ENCODE results near the gene ANTXRL. TPM values are rescaled to one million over a fixed set of nuclear protein-coding genes. Genes with fewer than 3 reads are reported as not detected.

The ANTXRL gene
- total and polyA plus RNA-seq, 2 of the 8 experiments (the other 6 are each of a cell fraction or from before 2014, with no cell fraction given), result not detected

- no peak overlapping the region for H3K27ac ChIP-seq (ENCODE audit: low read depth, low read length)
- H3K4me3 ChIP-seq (ENCODE audit: extremely low read depth in 1 of 4, insufficient read depth in 2 of 4, low read depth in 3 of 4, low read length in 4 of 4), result no peak overlapping the region
- H3K18ac ChIP-seq (ENCODE audit: extremely low read depth, low read length), result no peak overlapping the region
- no peak overlapping the region for H3K4ac ChIP-seq (replicated peaks; ENCODE audit: insufficient read length, low read depth, low read length)
- H2BK120ac ChIP-seq (replicated peaks; ENCODE audit: low read depth, low read length), result no peak overlapping the region
- no peak overlapping the region for H3K56ac ChIP-seq (replicated peaks; ENCODE audit: insufficient read length, low read depth, low read length)
- H2BK15ac ChIP-seq (ENCODE audit: low read length), result no peak overlapping the region
- no peak overlapping the region for H4K91ac ChIP-seq (replicated peaks; ENCODE audit: insufficient read length, low read length)
- H3K9ac ChIP-seq (replicated peaks in 1 of 4; ENCODE audit: extremely low read depth in 1 of 4, low read depth in 3 of 4, low read length in 3 of 4), result no peak overlapping the region
- no peak overlapping the region for H4K8ac ChIP-seq (ENCODE audit: extremely low read depth, insufficient read depth, low read length)
- DNase-seq (ENCODE audit: low read depth in 1 of 2, low spot score in 2 of 2) (no peak), FAIRE-seq (no peak)
- no peaks in the 10 kb centered on the region for H3K23me2 ChIP-seq (ENCODE audit: low read depth, low read length)
- H2AK5ac ChIP-seq (ENCODE audit: low read depth, low read length), result no peak overlapping the region
- H3K4me1 ChIP-seq (replicated peaks in 1 of 4; ENCODE audit: control insufficient read depth in 3 of 4, insufficient read depth in 4 of 4, low read length in 3 of 4), result peaks cover 0 to 12% (median 2%) of the 10 kb centered on the region in 4 experiments; a peak in 2 of 7 replicates
- POLR2A ChIA-PET (ENCODE audit: partially characterized antibody), result no interaction called here
- no peak overlapping the region for H2BK5ac ChIP-seq (ENCODE audit: low read depth, low read length)
- no peak overlapping the region for H3K14ac ChIP-seq (ENCODE audit: insufficient read length)
- no peaks in the 10 kb centered on the region for H3K9me3 ChIP-seq (ENCODE audit: insufficient read depth in 2 of 2, low read depth in 1 of 2, low read length in 1 of 2)
- H3K79me1 ChIP-seq (ENCODE audit: low read depth, low read length), result no peaks in the 10 kb centered on the region
- H3K27me3 ChIP-seq (replicated peaks in 1 of 4; ENCODE audit: control insufficient read depth in 3 of 4, extremely low read depth in 1 of 4, insufficient read depth in 3 of 4, low read length in 3 of 4), result no peaks in the 10 kb centered on the region; a peak in 1 of 7 replicates
- no peak overlapping the region for H2BK20ac ChIP-seq (ENCODE audit: low read length)
- 92% methylated on average over 5 of the region's 5 CpGs; no CpG with 5 or more reads in 1 of the 2 experiments for WGBS, 2 experiments (ENCODE audit: extremely low coverage in 1 of 2, insufficient coverage in 1 of 2, insufficient read length in 1 of 2, insufficient replicate concordance in 2 of 2, low coverage in 1 of 2, low lambda C conversion rate in 2 of 2, missing lambda C conversion rate in 1 of 2)
- no peaks in the 10 kb centered on the region for H3K36me3 ChIP-seq (ENCODE audit: control insufficient read depth in 2 of 4, insufficient read depth in 4 of 4, low read length in 3 of 4)
- H3K4me2 ChIP-seq (ENCODE audit: insufficient read depth in 1 of 2, low read depth in 2 of 2, low read length in 2 of 2), result no peak overlapping the region
- H3K23ac ChIP-seq (ENCODE audit: insufficient read length), result no peak overlapping the region
- no peak overlapping the region for H2BK12ac ChIP-seq (ENCODE audit: low read depth, low read length)
- H2AFZ ChIP-seq (ENCODE audit: low read length), result no peak overlapping the region
- H4K20me1 ChIP-seq (replicated peaks in 1 of 2; ENCODE audit: control insufficient read depth in 1 of 2, insufficient read depth in 2 of 2, low read length in 2 of 2), result no peaks in the 10 kb centered on the region
- CTCF ChIA-PET (ENCODE audit: partially characterized antibody), result interaction anchor here (1.0 to 1.8 kb wide), 5 partner anchors 8 to 25 kb away, joined by 3 to 5 read pairs (median 4); no protein-coding TSS in a partner anchor
- H4K5ac ChIP-seq (ENCODE audit: insufficient read length, low read depth, low read length), result no peak overlapping the region
- H3K79me2 ChIP-seq (ENCODE audit: control insufficient read depth in 1 of 2, insufficient read depth in 2 of 2, low read length in 2 of 2), result no peaks in the 10 kb centered on the region
- TF ChIP-seq CTCF (IDR thresholded peaks at IDR 0.05; ENCODE audit: control extremely low read depth in 1 of 3, insufficient read depth in 1 of 3, low read depth in 1 of 3, low read length in 3 of 3) (no peak), CTBP2 (IDR thresholded peaks at IDR 0.05; ENCODE audit: borderline replicate concordance, insufficient read depth, insufficient read length, low read length) (no peak), KDM5A (IDR thresholded peaks at IDR 0.05; ENCODE audit: low read length) (no peak), USF2 (IDR thresholded peaks at IDR 0.05; ENCODE audit: low read length) (no peak), POU5F1 (IDR thresholded peaks at IDR 0.05; ENCODE audit: low read depth, low read length) (no peak), RNF2 (IDR thresholded peaks at IDR 0.05; ENCODE audit: borderline replicate concordance, low read depth, low read length, missing control alignments, poor library complexity, severe bottlenecking) (no peak), SP4 (IDR thresholded peaks at IDR 0.05; ENCODE audit: low read length) (no peak), BRCA1 (IDR thresholded peaks at IDR 0.05; ENCODE audit: low read depth, low read length) (no peak), NRF1 (IDR thresholded peaks at IDR 0.05; ENCODE audit: low read depth, low read length) (no peak), RXRA (IDR thresholded peaks at IDR 0.05; ENCODE audit: insufficient read depth, low read depth, low read length) (no peak)
These were observed 30.6 kb downstream of the ANTXRL start for GRCh38 chr10:46317370-46317769.

Data from H1 (cell line).